SK-N-SH (cell line): Measurements from ENCODE around the gene CPA1.

Experiments
- CTCF ChIP-seq: fragments of 200-600 bp; sonication (generic); IDR thresholded peaks from 2 replicates; pipeline ENCODE4 v1.6.1; 2017; ENCODE audit warnings: antibody characterized with exemption, mild to moderate bottlenecking, moderate library complexity
- EP300 ChIP-seq, 2 experiments: IDR thresholded peaks; 2 replicates each; pipeline versions ENCODE4 v1.4.0 to v1.6.1; 2012; ENCODE audit warnings: borderline replicate concordance in 1 of 2, low read depth in 1 of 2, low read length in 1 of 2
- EZH2phosphoT487 ChIP-seq: fragments of 200-600 bp; sonication (generic); IDR thresholded peaks from 2 replicates; pipeline ENCODE4 v1.6.1; 2017; ENCODE audit warnings: low read depth, mixed run types, mild to moderate bottlenecking, antibody characterized with exemption, moderate library complexity, borderline replicate concordance
- GABPA ChIP-seq: IDR thresholded peaks from 2 replicates; pipeline ENCODE4 v1.4.0; 2012; ENCODE audit warnings: low read depth, mild to moderate bottlenecking
- MAX ChIP-seq: IDR thresholded peaks from 2 replicates; pipeline ENCODE4 v1.4.0; 2012; ENCODE audit warnings: low read depth
- MXI1 ChIP-seq: IDR thresholded peaks from 2 replicates; pipeline ENCODE4 v1.6.1; 2012; ENCODE audit warnings: mild to moderate bottlenecking, low read depth, low read length, improper control_type of control experiment
- NRF1 ChIP-seq: IDR thresholded peaks from 2 replicates; pipeline ENCODE4 v1.6.1; 2012; ENCODE audit warnings: low read depth, mild to moderate bottlenecking, low read length
- POLR2AphosphoS5 ChIP-seq: IDR thresholded peaks from 2 replicates; pipeline ENCODE4 v1.6.1; 2012; ENCODE audit warnings: low read depth, low read length
- RCOR1 ChIP-seq: fragments of 150-350 bp; IDR thresholded peaks from 2 replicates; pipeline ENCODE4 v1.6.1; 2017; ENCODE audit warnings: antibody characterized with exemption, low read length
- SMC3 ChIP-seq: IDR thresholded peaks from 2 replicates; pipeline ENCODE4 v1.6.1; 2012; ENCODE audit warnings: low read depth, low read length, improper control_type of control experiment
- TAF1 ChIP-seq: IDR thresholded peaks from 2 replicates; pipeline ENCODE4 v1.6.1; 2012; ENCODE audit warnings: low read depth, mild to moderate bottlenecking, low read length, moderate library complexity, borderline replicate concordance
- USF2 ChIP-seq: fragments of 150-350 bp; IDR thresholded peaks from 2 replicates; pipeline ENCODE4 v1.6.1; 2017; ENCODE audit warnings: antibody characterized with exemption, low read length, low read depth, borderline replicate concordance
- YY1 ChIP-seq: IDR thresholded peaks from 2 replicates; pipeline ENCODE4 v1.4.0; 2012; ENCODE audit warnings: low read depth, mild to moderate bottlenecking
- TF ChIP-seq, protein P1 (sequence below): IDR thresholded peaks from 2 replicates; pipeline ENCODE4 v1.6.1; 2012; ENCODE audit warnings: mild to moderate bottlenecking, low read depth, low read length, moderate library complexity

- TF ChIP-seq CTCF (no peak), YY1 (no peak), GABPA (no peak), POLR2AphosphoS5 (no peak), SMC3 (no peak), USF2 (no peak), RCOR1 (no peak), EZH2phosphoT487 (no peak), MXI1 (no peak), MAX (no peak), NRF1 (no peak), TAF1 (no peak), EP300 (IDR thresholded peaks at IDR 0.05; ENCODE audit: borderline replicate concordance in 1 of 2, low read depth in 1 of 2, low read length in 1 of 2) (no peak)
- TF ChIP-seq, protein P1, sequence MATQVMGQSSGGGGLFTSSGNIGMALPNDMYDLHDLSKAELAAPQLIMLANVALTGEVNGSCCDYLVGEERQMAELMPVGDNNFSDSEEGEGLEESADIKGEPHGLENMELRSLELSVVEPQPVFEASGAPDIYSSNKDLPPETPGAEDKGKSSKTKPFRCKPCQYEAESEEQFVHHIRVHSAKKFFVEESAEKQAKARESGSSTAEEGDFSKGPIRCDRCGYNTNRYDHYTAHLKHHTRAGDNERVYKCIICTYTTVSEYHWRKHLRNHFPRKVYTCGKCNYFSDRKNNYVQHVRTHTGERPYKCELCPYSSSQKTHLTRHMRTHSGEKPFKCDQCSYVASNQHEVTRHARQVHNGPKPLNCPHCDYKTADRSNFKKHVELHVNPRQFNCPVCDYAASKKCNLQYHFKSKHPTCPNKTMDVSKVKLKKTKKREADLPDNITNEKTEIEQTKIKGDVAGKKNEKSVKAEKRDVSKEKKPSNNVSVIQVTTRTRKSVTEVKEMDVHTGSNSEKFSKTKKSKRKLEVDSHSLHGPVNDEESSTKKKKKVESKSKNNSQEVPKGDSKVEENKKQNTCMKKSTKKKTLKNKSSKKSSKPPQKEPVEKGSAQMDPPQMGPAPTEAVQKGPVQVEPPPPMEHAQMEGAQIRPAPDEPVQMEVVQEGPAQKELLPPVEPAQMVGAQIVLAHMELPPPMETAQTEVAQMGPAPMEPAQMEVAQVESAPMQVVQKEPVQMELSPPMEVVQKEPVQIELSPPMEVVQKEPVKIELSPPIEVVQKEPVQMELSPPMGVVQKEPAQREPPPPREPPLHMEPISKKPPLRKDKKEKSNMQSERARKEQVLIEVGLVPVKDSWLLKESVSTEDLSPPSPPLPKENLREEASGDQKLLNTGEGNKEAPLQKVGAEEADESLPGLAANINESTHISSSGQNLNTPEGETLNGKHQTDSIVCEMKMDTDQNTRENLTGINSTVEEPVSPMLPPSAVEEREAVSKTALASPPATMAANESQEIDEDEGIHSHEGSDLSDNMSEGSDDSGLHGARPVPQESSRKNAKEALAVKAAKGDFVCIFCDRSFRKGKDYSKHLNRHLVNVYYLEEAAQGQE, result no peak
These were observed 13.6 kb downstream of the CPA1 start for GRCh38 chr7:130393841-130394411.
